Ovary (tissue), 9 donors: Measurements from ENCODE around the gene ST3GAL3. TPM values are rescaled to one million over a fixed set of nuclear protein-coding genes. Genes with fewer than 3 reads are reported as not detected.

Experiments
- DNase-seq, 5 donors: peaks; one replicate each; pipeline ENCODE4 v3.0.0-alpha.2; 2019 to 2020
- H3K27ac ChIP-seq, 2 donors: fragments of 200-600 bp; one replicate each; pipeline versions ENCODE4 v1.5.1 to v1.8.0; 2019 to 2022
- H3K27me3 ChIP-seq: fragments of 200-600 bp; one replicate; pipeline ENCODE4 v1.8.0; 2022
- H3K36me3 ChIP-seq: fragments of 200-600 bp; sonication (generic); one replicate; pipeline ENCODE4 v1.5.1; 2019
- H3K4me1 ChIP-seq: one replicate; pipeline ENCODE4 v1.8.1; 2013; ENCODE audit warnings: mild to moderate bottlenecking, moderate library complexity; ENCODE audit not compliant: insufficient read depth
- H3K4me3 ChIP-seq: fragments of 200-600 bp; sonication (generic); one replicate; pipeline ENCODE4 v1.5.1; 2017
- H3K9me3 ChIP-seq, 2 donors: fragments of 200-600 bp in 1 of 2; sonication (generic) in 1 of 2; one replicate each; pipeline versions ENCODE4 v1.5.1 to v1.8.1; 2013 to 2019; ENCODE audit warnings: mild to moderate bottlenecking in 1 of 2, moderate library complexity in 1 of 2
- EP300 ChIP-seq: sonication (generic); formaldehyde crosslinking; IDR thresholded peaks from one replicate; pipeline ENCODE4 v1.6.1; 2017; ENCODE audit warnings: antibody characterized with exemption
- POLR2A ChIP-seq: fragments of 450-650 bp; IDR thresholded peaks from one replicate; pipeline ENCODE4 v1.6.1; 2017; ENCODE audit warnings: antibody characterized with exemption, mild to moderate bottlenecking, moderate library complexity
- WGBS, 3 donors: extraction: QIAGEN DNeasy Blood & Tissue Kit in 1 of 3; methylation state at CpG; one replicate each; pipeline versions ENCODE4 v1.1.5 to v1.1.7; 2013 to 2017; 5-methylcytosine and 5-hydroxymethylcytosine counted together
- intact Hi-C, 4 donors: fragments of 100-400 bp; cut with DNase I; formaldehyde crosslinking; loops; one replicate each; pipeline versions ENCODE4 v1.11.0 to v1.15.1; 2022 to 2023
- polyA plus RNA-seq, 2 donors: library from polyadenylated mRNA; stranded (reverse); fragments of 200-250 nt in 1 of 2; fragments of 350-450 nt in 1 of 2; fragmentation: Illumina TruSeq in 1 of 2; extraction: RNeasy Lipid Tissue Mini Kit (QIAGEN cat#74804) in 1 of 2; gene quantifications; one replicate each; pipeline ENCODE4 v1.2.3, GENCODE V29; 2013 to 2014
- total RNA-seq, 7 donors: library from RNA; depleted of rRNA in 2 of 7; stranded (reverse); fragments of >200 nt in 2 of 7; fragmentation: NEBNext Ultra II Directional in 3 of 7; extraction: Animal tissue kit (Norgen Biotek cat#: 25700) in 3 of 7; gene quantifications; one replicate each; pipeline versions ENCODE4 v1.1.0 to v1.2.4, GENCODE V29; 2016 to 2023
- TF ChIP-seq, protein P1 (sequence below), 3 donors: fragments of 450-650 bp in 2 of 3; fragments of 200-600 bp in 1 of 3; IDR thresholded peaks; one replicate each; pipeline versions ENCODE4 v1.5.1 to v1.8.0; 2016 to 2022; ENCODE audit warnings: antibody characterized with exemption in 3 of 3, mild to moderate bottlenecking in 1 of 3
- donor health status: DM: no; HTN: no; CAD: no; lungs with moderate emphysema.
- donor health status: DM: no; HTN: no; CAD: no.
- donor health status: Bipolar disorder and iron deficiency.
- donor health status: DM: yes; HTN: yes; CAD: no.
- donor health status: DM: no; HTN: no; CAD: no.
- donor health status: DM: yes; HTN: yes; CAD: no.

ST3GAL3 gene
- total and polyA plus RNA-seq, 9 donors: 11.4 to 43.3 (median 27.1) TPM

DNA sequence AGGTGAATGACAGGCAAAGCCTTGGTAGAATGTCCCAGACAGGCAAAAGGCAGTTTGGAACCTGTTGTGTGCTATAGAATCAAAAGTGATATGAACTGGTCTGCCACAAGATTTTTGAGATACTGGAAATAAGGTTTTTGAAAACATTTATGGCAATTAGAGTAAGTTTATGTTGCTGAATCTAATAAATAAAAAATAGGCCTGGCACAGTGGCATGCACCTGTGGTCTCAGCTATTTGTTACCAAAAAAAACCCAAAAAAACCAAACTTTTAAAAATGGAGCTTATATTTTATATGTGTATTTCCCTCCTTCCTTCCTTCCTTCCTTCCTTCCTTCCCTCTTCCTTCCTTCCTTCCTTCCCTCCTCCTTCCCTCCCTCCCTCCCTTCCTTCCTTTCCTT lies 149.8 kb downstream of the ST3GAL3 start:
- Histone ChIP-seq H3K4me1 (peaks cover 6% of the 10 kb centered on the region), H3K4me3 (no peak overlapping the region), H3K27ac (no peak overlapping the region), H3K27me3 (no peaks in the 10 kb centered on the region), H3K9me3 (no peaks in the 10 kb centered on the region), H3K36me3 (no peaks in the 10 kb centered on the region)
- TF ChIP-seq EP300 (no peak), POLR2A (no peak)
- TF ChIP-seq, protein P1, sequence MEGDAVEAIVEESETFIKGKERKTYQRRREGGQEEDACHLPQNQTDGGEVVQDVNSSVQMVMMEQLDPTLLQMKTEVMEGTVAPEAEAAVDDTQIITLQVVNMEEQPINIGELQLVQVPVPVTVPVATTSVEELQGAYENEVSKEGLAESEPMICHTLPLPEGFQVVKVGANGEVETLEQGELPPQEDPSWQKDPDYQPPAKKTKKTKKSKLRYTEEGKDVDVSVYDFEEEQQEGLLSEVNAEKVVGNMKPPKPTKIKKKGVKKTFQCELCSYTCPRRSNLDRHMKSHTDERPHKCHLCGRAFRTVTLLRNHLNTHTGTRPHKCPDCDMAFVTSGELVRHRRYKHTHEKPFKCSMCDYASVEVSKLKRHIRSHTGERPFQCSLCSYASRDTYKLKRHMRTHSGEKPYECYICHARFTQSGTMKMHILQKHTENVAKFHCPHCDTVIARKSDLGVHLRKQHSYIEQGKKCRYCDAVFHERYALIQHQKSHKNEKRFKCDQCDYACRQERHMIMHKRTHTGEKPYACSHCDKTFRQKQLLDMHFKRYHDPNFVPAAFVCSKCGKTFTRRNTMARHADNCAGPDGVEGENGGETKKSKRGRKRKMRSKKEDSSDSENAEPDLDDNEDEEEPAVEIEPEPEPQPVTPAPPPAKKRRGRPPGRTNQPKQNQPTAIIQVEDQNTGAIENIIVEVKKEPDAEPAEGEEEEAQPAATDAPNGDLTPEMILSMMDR (IDR thresholded peaks at IDR 0.05): no peak
- intact Hi-C loops: no loop called here
- DNase-seq: no peak

DNA sequence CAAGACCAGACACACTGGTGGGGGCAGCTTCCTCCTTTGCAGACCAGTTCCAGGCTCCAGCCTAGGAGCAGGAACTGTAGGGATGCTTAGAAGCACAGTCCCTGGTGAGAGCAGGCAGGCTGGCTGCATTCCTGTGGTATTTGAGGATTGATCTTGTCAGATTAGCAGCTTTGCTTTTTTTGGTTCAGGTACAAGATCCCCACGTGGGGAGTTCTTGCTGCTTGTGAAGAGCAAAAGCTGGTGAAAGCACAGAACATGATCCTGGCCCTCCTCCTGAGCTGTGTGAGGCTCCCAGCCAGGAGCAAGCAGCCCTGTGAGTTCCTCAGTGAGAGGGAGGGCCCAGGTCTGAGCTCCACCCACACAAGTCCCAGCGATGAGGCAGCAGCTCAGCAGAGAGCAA lies 151.0 kb downstream of the ST3GAL3 start:
- Histone ChIP-seq H3K36me3 (no peaks in the 10 kb centered on the region), H3K4me1 (peaks cover 4% of the 10 kb centered on the region), H3K27ac (no peak overlapping the region), H3K27me3 (no peaks in the 10 kb centered on the region), H3K4me3 (no peak overlapping the region), H3K9me3 (no peaks in the 10 kb centered on the region)
- TF ChIP-seq, protein P1 (IDR thresholded peaks at IDR 0.05): no peak
- TF ChIP-seq POLR2A (no peak), EP300 (no peak)
- 3 to 11% (median 3%) methylated on average over 2 of the region's 2 CpGs for WGBS, 3 donors
- DNase-seq: peak; percentile 25 to 72 (median 48)
- intact Hi-C loops: no loop called here

DNA sequence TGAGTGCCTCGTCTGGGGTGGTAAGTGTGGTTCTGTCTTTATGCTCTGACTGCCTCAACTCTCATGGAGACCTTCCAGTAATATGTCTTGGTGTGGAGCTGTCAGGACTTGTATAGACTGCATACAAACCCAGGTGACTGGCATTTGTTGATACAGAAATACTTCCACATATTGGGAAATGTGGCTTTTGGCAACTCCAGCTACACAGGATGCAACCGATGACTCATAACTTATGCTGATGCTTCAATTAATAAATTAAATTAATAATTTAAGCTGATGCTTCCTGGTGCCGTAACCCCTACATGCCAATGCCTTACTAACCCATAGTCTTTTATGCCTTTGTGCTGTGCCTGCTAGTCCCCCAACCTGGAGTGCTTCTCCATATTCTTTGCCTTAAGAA lies 154.0 kb downstream of the ST3GAL3 start:
- Histone ChIP-seq H3K27me3 (no peaks in the 10 kb centered on the region), H3K4me3 (no peak overlapping the region), H3K4me1 (peaks cover 9% of the 10 kb centered on the region), H3K36me3 (no peaks in the 10 kb centered on the region), H3K27ac (no peak overlapping the region), H3K9me3 (no peaks in the 10 kb centered on the region)
- 66 to 79% (median 75%) methylated on average over 3 of the region's 3 CpGs for WGBS, 3 donors
- TF ChIP-seq EP300 (no peak), POLR2A (no peak)
- TF ChIP-seq, protein P1 (IDR thresholded peaks at IDR 0.05): no peak
- no peak for DNase-seq
- intact Hi-C loops: no loop called here

DNA sequence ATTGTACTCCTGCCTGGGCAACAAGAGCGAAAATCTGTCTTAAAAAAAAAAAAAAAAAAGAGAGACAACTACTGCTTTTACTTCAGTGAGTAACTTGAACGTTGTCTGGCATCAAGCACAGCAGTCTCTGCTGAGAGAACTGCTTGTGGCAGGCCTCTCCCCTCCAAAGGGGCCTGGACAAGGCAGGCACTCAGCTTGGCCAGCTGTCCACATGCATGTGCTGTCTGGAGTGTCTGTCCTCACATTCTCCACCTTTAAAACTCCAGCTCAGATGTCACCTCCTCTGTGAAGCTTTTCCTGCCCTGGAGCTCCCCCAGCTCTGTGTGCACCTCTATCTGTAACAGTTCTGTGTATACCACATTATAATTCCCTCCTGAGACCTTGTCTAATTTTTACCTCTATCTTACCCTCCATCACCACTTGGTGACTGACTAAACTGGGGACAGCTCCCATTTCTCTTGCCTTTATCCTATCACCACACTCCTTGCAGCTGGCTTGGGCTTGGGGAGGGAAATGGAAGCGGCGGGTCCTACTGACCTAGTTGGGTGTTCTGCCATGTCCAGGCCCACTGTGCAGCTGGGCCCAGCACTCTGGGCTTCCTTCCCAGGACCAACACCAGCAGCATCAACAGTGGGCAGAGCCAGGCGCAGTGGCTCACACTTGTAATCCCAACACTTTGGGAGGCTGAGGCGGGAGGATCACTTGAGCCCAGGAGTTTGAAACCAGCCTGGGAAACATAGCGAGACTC lies 154.8 kb downstream of the ST3GAL3 start:
- H3K4me3 ChIP-seq: no peak overlapping the region
- TF ChIP-seq, protein P1 (IDR thresholded peaks at IDR 0.05): no peak
- TF ChIP-seq POLR2A (no peak), EP300 (no peak)
- no peaks in the 10 kb centered on the region for H3K9me3 ChIP-seq
- intact Hi-C loops: no loop called here
- WGBS, 3 donors: 91 to 93% (median 93%) methylated on average over 7 of the region's 7 CpGs
- H3K27me3 ChIP-seq: no peaks in the 10 kb centered on the region
- DNase-seq: no peak
- H3K36me3 ChIP-seq: no peaks in the 10 kb centered on the region
- peaks cover 9% of the 10 kb centered on the region for H3K4me1 ChIP-seq
- H3K27ac ChIP-seq: no peak overlapping the region
